GM10266 (cell line): ENCODE data around the gene USP15.

Experiments
- DNase-seq: peaks from one replicate; pipeline ENCODE4 v3.0.0; 2012; ENCODE audit errors: extremely low spot score
- CTCF ChIP-seq: IDR thresholded peaks from 2 replicates; pipeline ENCODE4 v1.5.1; 2012; ENCODE audit warnings: mild to moderate bottlenecking, low read depth; ENCODE audit not compliant: control insufficient read depth, insufficient read depth; ENCODE audit errors: missing control alignments

Gene USP15

GRCh38 chr12:62224601-62225000, 35.6 kb upstream of the USP15 start:
- DNase-seq, result no peak
- no peak for TF ChIP-seq CTCF

GRCh38 chr12:62227091-62227490, 33.1 kb upstream of the USP15 start:
- no peak for TF ChIP-seq CTCF
- no peak for DNase-seq

GRCh38 chr12:62230652-62231051, 29.6 kb upstream of the USP15 start:
- no peak for DNase-seq
- TF ChIP-seq CTCF, result no peak

GRCh38 chr12:62232143-62232729, 28.0 kb upstream of the USP15 start:
- no peak for DNase-seq
- no peak for TF ChIP-seq CTCF

GRCh38 chr12:62233805-62234204, 26.4 kb upstream of the USP15 start:
- DNase-seq, result no peak
- no peak for TF ChIP-seq CTCF

GRCh38 chr12:62239571-62239970, 20.6 kb upstream of the USP15 start:
- DNase-seq, result no peak
- TF ChIP-seq CTCF, result no peak

GRCh38 chr12:62247281-62248045, 12.7 kb upstream of the USP15 start:
- no peak for TF ChIP-seq CTCF
- DNase-seq, result no peak
